ENCODE data around the gene NUP62. TPM values are rescaled to one million over a fixed set of nuclear protein-coding genes. Genes with fewer than 3 reads are reported as not detected.

NUP62 gene, protein sequence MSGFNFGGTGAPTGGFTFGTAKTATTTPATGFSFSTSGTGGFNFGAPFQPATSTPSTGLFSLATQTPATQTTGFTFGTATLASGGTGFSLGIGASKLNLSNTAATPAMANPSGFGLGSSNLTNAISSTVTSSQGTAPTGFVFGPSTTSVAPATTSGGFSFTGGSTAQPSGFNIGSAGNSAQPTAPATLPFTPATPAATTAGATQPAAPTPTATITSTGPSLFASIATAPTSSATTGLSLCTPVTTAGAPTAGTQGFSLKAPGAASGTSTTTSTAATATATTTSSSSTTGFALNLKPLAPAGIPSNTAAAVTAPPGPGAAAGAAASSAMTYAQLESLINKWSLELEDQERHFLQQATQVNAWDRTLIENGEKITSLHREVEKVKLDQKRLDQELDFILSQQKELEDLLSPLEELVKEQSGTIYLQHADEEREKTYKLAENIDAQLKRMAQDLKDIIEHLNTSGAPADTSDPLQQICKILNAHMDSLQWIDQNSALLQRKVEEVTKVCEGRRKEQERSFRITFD
- 61.0 to 99.1 TPM (median 98.1 TPM) in 5 replicates for total RNA-seq (2022; extraction: Qiagen RNA extraction)

DNA sequence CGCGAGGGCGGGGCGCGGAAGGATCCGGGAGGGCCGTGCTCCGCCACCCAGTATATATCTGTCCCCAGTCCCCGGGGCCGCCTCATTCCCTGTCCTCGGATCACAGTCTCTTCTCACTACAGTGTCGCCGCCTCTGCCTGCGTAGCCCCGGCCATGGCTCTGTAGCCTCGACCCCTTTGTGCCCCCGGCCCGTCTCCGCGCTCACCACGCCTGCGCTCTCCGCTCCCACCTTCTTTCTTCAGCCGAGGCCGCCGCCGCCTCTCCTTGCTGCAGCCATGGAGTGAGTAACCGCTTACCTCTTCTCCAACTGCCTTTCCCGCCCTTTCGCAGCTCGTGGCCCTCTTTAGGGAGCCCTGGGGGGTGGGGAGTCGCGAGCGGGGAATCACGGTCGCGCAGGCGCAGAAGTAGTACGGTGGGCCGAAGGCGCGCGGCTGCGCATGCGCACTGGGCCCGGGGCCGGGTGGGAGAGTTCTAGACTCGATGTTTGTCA, at the start of gene NUP62, which contains the start of gene ATF5:
Gene NUP62, minus strand, starts transcription at position 384 of the 490 bp plus-strand sequence. CDS start 19,697 bp downstream, outside the sequence.
Gene ATF5, plus strand, starts transcription at position 85 of the 490 bp plus-strand sequence. CDS start 1,646 bp downstream, outside the sequence.

DNA sequence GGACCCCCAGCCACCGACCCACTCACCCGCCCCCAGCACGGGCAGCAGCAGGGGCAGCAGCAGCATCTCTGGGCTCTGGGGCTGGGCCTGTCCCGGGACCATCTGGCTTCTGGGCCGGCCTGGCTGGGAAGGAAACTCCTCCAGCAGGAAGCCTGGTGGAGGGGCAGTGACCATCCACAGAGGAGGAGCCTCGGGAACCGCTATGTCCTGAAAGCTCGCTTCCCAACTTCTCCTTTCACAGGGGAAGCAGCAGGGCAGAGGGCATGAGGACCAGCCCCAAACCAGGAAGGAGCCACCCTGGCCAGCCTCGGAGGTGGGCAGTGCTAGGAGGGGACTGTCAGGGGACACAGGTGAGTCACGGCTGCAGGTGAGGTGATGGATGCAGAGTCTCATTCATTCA, 31.7 kb upstream of the NUP62 start, which contains the start of gene SIGLEC11:
Gene SIGLEC11, minus strand, starts transcription at position 193 of the 400 bp plus-strand sequence. Its CDS starts 91 bp downstream, at position 102.

DNA sequence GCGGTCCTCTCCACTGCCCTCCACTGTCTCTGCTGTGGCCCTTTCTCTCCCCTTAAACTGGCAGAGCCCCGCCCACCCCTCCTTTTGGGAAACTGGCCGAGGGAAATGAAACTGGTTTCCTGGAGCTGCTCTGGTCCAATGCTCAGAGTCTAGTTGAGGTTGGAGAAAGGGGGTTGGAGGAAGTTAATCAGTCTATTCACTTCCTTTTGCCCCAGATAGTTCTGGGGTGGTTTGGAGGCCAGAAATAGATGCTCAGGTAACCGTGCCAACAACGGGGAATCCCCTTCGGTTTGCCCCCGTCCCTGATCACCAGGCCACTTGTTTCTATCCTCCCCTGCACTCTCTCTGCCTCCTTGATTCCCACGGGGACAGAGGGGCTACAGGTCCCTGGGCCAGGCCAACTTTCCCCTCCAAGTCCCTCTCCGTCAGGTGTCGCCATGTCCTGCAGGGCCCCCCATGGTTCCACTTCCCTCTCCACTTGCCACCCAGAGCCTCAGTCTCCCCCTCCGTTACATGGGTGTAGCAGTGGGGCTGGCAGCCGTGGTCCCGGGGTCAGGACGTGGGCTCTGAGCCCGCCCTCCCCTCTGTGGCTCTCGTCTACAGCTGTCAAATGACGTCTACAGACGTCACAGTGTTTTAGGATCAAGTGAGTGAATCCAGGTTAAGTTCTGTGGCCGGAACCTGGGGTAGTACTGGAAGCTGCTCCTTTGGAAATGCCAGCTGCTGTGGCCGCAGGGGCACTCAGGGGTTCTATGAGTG, 32.3 kb downstream of the NUP62 start, which contains the start of gene IL4I1:
Gene IL4I1, minus strand, starts transcription at position 25 of the 759 bp plus-strand sequence. CDS start 727 bp downstream, outside the sequence.

DNA sequence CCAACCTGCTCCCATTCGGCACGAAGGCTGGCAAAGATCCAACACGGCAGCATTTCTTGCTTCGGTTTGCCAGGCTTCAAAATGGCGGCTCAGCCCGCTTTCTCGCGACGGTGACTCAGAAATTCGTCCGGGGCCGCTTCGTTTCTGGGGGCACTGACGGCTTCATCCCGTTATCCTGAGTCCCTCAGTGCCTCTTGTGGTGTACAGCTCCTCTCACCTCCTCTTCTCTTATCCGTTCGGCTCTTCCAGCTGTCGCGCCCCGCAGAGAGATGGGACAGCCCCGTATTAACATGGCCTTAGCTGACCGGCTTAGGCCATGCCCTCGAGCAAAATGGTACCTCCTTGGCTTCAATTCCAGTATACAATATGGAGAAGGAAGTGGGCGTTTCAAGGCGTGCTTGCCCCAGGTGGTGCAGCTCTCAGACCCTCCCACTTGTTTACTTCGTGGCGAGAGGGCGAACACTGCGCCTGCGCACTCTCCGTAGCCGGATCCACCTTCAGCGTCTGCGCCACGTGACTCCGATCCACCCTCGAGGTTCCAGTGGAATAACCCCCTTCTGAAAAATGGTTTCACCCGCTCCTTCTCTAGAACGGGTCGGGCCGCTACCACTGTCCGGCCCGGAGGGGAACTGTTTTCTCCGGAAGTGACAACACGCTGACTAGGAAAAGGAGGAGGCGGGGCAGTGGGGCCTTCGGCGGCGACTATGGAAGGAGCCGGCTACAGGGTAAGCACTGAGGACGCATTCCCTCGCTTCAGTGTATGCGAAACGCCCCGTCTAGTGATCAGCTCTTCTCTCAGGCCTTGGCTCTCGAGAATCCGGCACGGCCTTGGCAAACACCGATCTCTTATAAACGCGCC, 52.1 kb downstream of the NUP62 start, which contains the start of the genes AKT1S1 and TBC1D17:
Gene AKT1S1, minus strand, starts transcription at position 336 of the 859 bp plus-strand sequence. CDS start 4,060 bp downstream, outside the sequence.
Gene TBC1D17, plus strand, starts transcription at position 683 of the 859 bp plus-strand sequence. Its CDS starts 22 bp downstream, at position 705.

DNA sequence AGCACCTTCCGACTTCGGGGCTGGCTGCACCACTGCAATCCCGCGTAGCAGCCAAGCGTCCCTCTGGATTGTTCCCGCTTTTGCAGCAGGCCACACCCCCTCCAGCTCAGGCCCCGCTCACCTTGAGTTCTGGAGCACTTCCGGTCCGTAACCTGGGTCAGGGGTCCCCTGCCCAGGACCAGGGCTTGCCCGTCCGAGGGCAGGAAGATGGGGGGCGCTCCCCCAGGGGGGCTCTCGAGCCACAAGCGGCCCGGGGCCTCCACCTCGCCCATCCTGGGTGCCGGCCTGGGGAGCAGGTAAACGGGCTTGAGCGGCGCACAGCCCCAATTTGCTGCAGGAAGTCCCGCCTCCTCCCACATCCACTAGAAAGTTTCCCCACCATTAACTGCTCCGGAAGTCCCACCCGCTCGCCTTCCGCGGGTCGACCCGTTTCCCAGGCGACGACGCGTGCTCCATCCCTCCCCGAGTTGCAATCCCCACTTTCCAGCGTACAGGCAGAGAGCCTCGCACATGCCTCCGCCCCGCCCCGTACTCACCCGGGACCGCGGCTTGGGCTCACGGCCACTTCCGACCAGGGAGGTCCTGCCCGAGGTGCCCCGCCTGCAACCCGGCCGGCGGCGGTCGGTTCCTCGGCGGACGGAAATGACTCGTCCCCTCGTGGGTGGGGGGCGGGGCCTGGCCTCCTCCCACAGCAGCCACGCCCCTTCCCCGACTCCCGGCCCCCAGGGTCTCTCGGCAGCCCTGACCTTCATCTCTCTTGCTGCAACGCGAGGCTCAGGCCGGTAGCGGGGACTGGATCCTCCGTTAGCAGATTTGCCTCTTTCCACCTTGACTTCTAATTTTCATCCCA, 62.1 kb downstream of the NUP62 start, which contains the start of gene PNKP:
Gene PNKP, minus strand, starts transcription at position 644 of the 850 bp plus-strand sequence. Its CDS starts 372 bp downstream, at position 272.

Other genes with a start within 250 kb of the NUP62 start
- 3.0 to 5.7 TPM (median 5.0 TPM) in 5 replicates for gene ADM5, start 239.9 kb downstream of the NUP62 start, total RNA-seq (2022; extraction: Qiagen RNA extraction)
- gene CPT1C, start 238.4 kb downstream of the NUP62 start, total RNA-seq (2022; extraction: Qiagen RNA extraction) = 11.3 to 13.2 TPM (median 12.1 TPM) in 5 replicates
- gene TSKS, start 166.2 kb downstream of the NUP62 start, total RNA-seq (2022; extraction: Qiagen RNA extraction) = not detected in 5 replicates
- gene AP2A1, start 162.5 kb downstream of the NUP62 start, total RNA-seq (2022; extraction: Qiagen RNA extraction) = 38.6 to 62.6 TPM (median 60.1 TPM) in 5 replicates
- gene FUZ, start 116.2 kb downstream of the NUP62 start, total RNA-seq (2022; extraction: Qiagen RNA extraction) = 12.7 to 14.1 TPM (median 13.9 TPM) in 5 replicates
- gene MED25, start 111.2 kb downstream of the NUP62 start, total RNA-seq (2022; extraction: Qiagen RNA extraction) = 41.8 to 70.4 TPM (median 65.8 TPM) in 5 replicates
- gene PTOV1, start 78.3 kb downstream of the NUP62 start, total RNA-seq (2022; extraction: Qiagen RNA extraction) = 108 to 147 TPM (median 141 TPM) in 5 replicates
- 28.8 to 56.1 TPM (median 43.1 TPM) in 5 replicates for gene PNKP, start 61.9 kb downstream of the NUP62 start, total RNA-seq (2022; extraction: Qiagen RNA extraction)
- gene AKT1S1, start 52.1 kb downstream of the NUP62 start, total RNA-seq (2022; extraction: Qiagen RNA extraction) = 65.8 to 131 TPM (median 114 TPM) in 5 replicates
- gene TBC1D17, start 51.8 kb downstream of the NUP62 start, total RNA-seq (2022; extraction: Qiagen RNA extraction) = 17.1 to 22.6 TPM (median 21.4 TPM) in 5 replicates
- gene IL4I1, start 32.6 kb downstream of the NUP62 start, total RNA-seq (2022; extraction: Qiagen RNA extraction) = 0.40 to 0.94 TPM (median 0.62 TPM) in 5 replicates
- 40.2 to 52.1 TPM (median 50.0 TPM) in 5 replicates for gene ATF5, start 299 bp downstream of the NUP62 start, total RNA-seq (2022; extraction: Qiagen RNA extraction)
- 0.10 to 0.28 TPM (median 0.16 TPM) in 5 replicates for gene SIGLEC11, start 31.7 kb upstream of the NUP62 start, total RNA-seq (2022; extraction: Qiagen RNA extraction)
- 34.0 to 39.2 TPM (median 38.1 TPM) in 5 replicates for gene VRK3, start 95.9 kb upstream of the NUP62 start, total RNA-seq (2022; extraction: Qiagen RNA extraction)
- gene ZNF473, start 96.5 kb upstream of the NUP62 start, total RNA-seq (2022; extraction: Qiagen RNA extraction) = 8.3 to 11.6 TPM (median 10.3 TPM) in 5 replicates
- gene IZUMO2, start 233.8 kb upstream of the NUP62 start, total RNA-seq (2022; extraction: Qiagen RNA extraction) = not detected in 5 replicates